Measurements from ENCODE around the gene ETF1. TPM values are rescaled to one million over a fixed set of nuclear protein-coding genes. Genes with fewer than 3 reads are reported as not detected.
A peak's percentile ranks its signal among the peaks of the same experiment; 100 is the strongest.

The ETF1 gene
- total and polyA plus RNA-seq, 9 of the 15 experiments (the other 6 are each of a cell fraction or from before 2014, with no cell fraction given) = 53.7 to 209 (median 164) TPM

GRCh38 chr5:138465261-138466124, 77.5 kb downstream of the ETF1 start, which contains the start of gene EGR1 (continued):
- TF ChIP-seq POU5F1 (IDR thresholded peaks at IDR 0.05; ENCODE audit: borderline replicate concordance, low read depth, low read length, partially characterized antibody) (no peak), ZNF175 (CRISPR knock-in tag; IDR thresholded peaks at IDR 0.05; ENCODE audit: low read depth) (0 out of 2 replicates have a peak, but pooled peaks have one; percentile 11), PCBP1 (IDR thresholded peaks at IDR 0.05; ENCODE audit: low read depth, low read length, poor library complexity, severe bottlenecking) (peak; percentile 99), ZNF184 (CRISPR knock-in tag; IDR thresholded peaks at IDR 0.05) (no peak), LCOR (CRISPR knock-in tag; IDR thresholded peaks at IDR 0.05) (peak; percentile 96; the same call in 1 of the 2 replicates), MEF2D (tag; conservative IDR thresholded peaks at IDR 0.05; ENCODE audit: low read depth) (no peak), ZNF311 (CRISPR knock-in tag; IDR thresholded peaks at IDR 0.05) (no peak), RBM14 (IDR thresholded peaks at IDR 0.05; ENCODE audit: borderline replicate concordance, insufficient read depth, low read depth, low read length) (peak; percentile 86; the same call in 1 of the 2 replicates), HNRNPK (IDR thresholded peaks at IDR 0.05; ENCODE audit: low read depth, low read length, poor library complexity, severe bottlenecking) (peak; percentile 98), RBM15 (IDR thresholded peaks at IDR 0.05; ENCODE audit: insufficient read depth, low read length) (peak; percentile 100; the same call in 1 of the 2 replicates), SAP30 (IDR thresholded peaks at IDR 0.05; ENCODE audit: borderline replicate concordance, insufficient read depth, low read depth, low read length, poor library complexity, severe bottlenecking) (peak; percentile 79), EZH2 (IDR thresholded peaks at IDR 0.05; ENCODE audit: borderline replicate concordance, low read depth, low read length) (peak; percentile 18; the same call in 1 of the 2 replicates), TCF7 (IDR thresholded peaks at IDR 0.05; ENCODE audit: borderline replicate concordance) (peak; percentile 17; the same call in 1 of the 2 replicates), POLR2B (IDR thresholded peaks at IDR 0.05; ENCODE audit: low read depth, partially characterized antibody) (peak; percentile 96), KAT2B (IDR thresholded peaks at IDR 0.05; ENCODE audit: low read depth, low read length) (no peak), HCFC1 (IDR thresholded peaks at IDR 0.05; ENCODE audit: low read depth, low read length) (peak; percentile 26; the same call in 1 of the 2 replicates), ZNF445 (CRISPR knock-in tag; IDR thresholded peaks at IDR 0.05; ENCODE audit: low read depth) (no peak), XRCC5 (IDR thresholded peaks at IDR 0.05; ENCODE audit: low read depth, low read length) (peak; percentile 18), MTA3 (IDR thresholded peaks at IDR 0.05; ENCODE audit: borderline replicate concordance) (peak; percentile 98), ZBTB12 (CRISPR knock-in tag; IDR thresholded peaks at IDR 0.05) (peak; percentile 77)
- TF ChIP-seq, protein P1, sequence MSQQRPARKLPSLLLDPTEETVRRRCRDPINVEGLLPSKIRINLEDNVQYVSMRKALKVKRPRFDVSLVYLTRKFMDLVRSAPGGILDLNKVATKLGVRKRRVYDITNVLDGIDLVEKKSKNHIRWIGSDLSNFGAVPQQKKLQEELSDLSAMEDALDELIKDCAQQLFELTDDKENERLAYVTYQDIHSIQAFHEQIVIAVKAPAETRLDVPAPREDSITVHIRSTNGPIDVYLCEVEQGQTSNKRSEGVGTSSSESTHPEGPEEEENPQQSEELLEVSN (IDR thresholded peaks at IDR 0.05; ENCODE audit: borderline replicate concordance in 1 of 2, extremely low read depth in 1 of 2, insufficient read depth in 1 of 2, insufficient read length in 1 of 2, low read depth in 1 of 2, low read length in 1 of 2, poor library complexity in 1 of 2, severe bottlenecking in 1 of 2) = peak in 1 of 2 experiments; percentile 50
